Measurements from ENCODE around the gene MOBP.

The MOBP gene

GRCh38 chr3:39501059-39501458, 33.6 kb downstream of the MOBP start:
- no peak for DNase-seq

GRCh38 chr3:39501968-39502837, 34.7 kb downstream of the MOBP start:
- no peak for DNase-seq

- DNase-seq: no peak
Observed at GRCh38 chr3:39502838-39503145, 35.3 kb downstream of the MOBP start.

GRCh38 chr3:39505866-39506742, 38.6 kb downstream of the MOBP start:
- no peak for DNase-seq

GRCh38 chr3:39506863-39507262, 39.4 kb downstream of the MOBP start:
- DNase-seq: no peak

- no peak for DNase-seq
Observed at GRCh38 chr3:39513791-39514369, 46.4 kb downstream of the MOBP start.

- DNase-seq: no peak
Observed at GRCh38 chr3:39515681-39516441, 48.4 kb downstream of the MOBP start.

- no peak for DNase-seq
Observed at GRCh38 chr3:39519103-39519502, 51.6 kb downstream of the MOBP start.

GRCh38 chr3:39519554-39520288, 52.2 kb downstream of the MOBP start:
- no peak for DNase-seq

GRCh38 chr3:39521456-39521855, 54.0 kb downstream of the MOBP start:
- no peak for DNase-seq

- no peak for DNase-seq
Observed at GRCh38 chr3:39524107-39524506, 56.6 kb downstream of the MOBP start.

GRCh38 chr3:39528844-39529243, 61.4 kb downstream of the MOBP start:
- DNase-seq: no peak

- no peak for DNase-seq
Observed at GRCh38 chr3:39529577-39529976, 62.1 kb downstream of the MOBP start.

GRCh38 chr3:39531066-39531465, 63.6 kb downstream of the MOBP start:
- no peak for DNase-seq

- DNase-seq: no peak
Observed at GRCh38 chr3:39531665-39532064, 64.2 kb downstream of the MOBP start.

GRCh38 chr3:39532777-39533176, 65.3 kb downstream of the MOBP start:
- no peak for DNase-seq

GRCh38 chr3:39533226-39533625, 65.7 kb downstream of the MOBP start:
- no peak for DNase-seq

- DNase-seq: no peak
Observed at GRCh38 chr3:39540162-39540921, 72.9 kb downstream of the MOBP start.

GRCh38 chr3:39541442-39541841, 74.0 kb downstream of the MOBP start:
- DNase-seq: no peak

- DNase-seq: no peak
Observed at GRCh38 chr3:39541917-39542329, 74.4 kb downstream of the MOBP start.

GRCh38 chr3:39542588-39542988, 75.1 kb downstream of the MOBP start:
- no peak for DNase-seq

Data from activated CD8-positive, alpha-beta memory T cell treated with anti-CD3 and anti-CD28 coated beads, Interleukin-2, amount 50 U/mL, for 4 hours (primary cell).